Cardiac septum (tissue), 1 donor: ENCODE results near the gene TAS2R43. TPM values are rescaled to one million over a fixed set of nuclear protein-coding genes. Genes with fewer than 3 reads are reported as not detected.
"Not testable (repeated sequence)": the region's sequence is repeated elsewhere in the genome, so short reads cannot be mapped to it uniquely, and the experiment has no call there.

Source experiments
- DNase-seq: peaks from one replicate; pipeline ENCODE4 v3.0.0-alpha.2; 2020; ENCODE audit warnings: low spot score
- intact Hi-C: fragments of 100-400 bp; cut with DNase I; formaldehyde crosslinking; loops from one replicate; pipeline ENCODE4 v1.14.0; 2022
- long read RNA-seq: library from polyadenylated mRNA; unstranded; transcript quantifications from one replicate; pipeline ENCODE4 v2.0.0, GENCODE V29; 2021
- total RNA-seq: library from RNA; stranded (reverse); fragmentation: NEBNext Ultra II Directional; extraction: Animal tissue kit (Norgen Biotek cat#: 25700); gene quantifications from one replicate; pipeline ENCODE4 v1.2.1, GENCODE V29; 2021
- donor health status: DM: no; HTN: no; CAD: no.

TAS2R43 gene
- 0.32 TPM for total RNA-seq
- long read RNA-seq, result 0 reads

- DNase-seq, result no peak
- intact Hi-C loops, result no loop called here
These were observed at the start of gene TAS2R43 for GRCh38 chr12:11092128-11092527. Gene TAS2R43, minus strand, starts transcription at chr12:11092313. Its CDS starts 84 bp downstream, at chr12:11092229.

- intact Hi-C loops, result no loop called here
- no peak for DNase-seq
These were observed 44.0 kb upstream of the TAS2R43 start for GRCh38 chr12:11136075-11136474.

- intact Hi-C loops, result no loop called here
- DNase-seq, result no peak
These were observed 42.2 kb upstream of the TAS2R43 start, which contains the start of gene TAS2R30 for GRCh38 chr12:11134305-11134704. Gene TAS2R30, minus strand, starts transcription at chr12:11134644. Its CDS starts 400 bp downstream, at chr12:11134244.

- DNase-seq, result no peak
- intact Hi-C loops, result no loop called here
These were observed 41.7 kb upstream of the TAS2R43 start for GRCh38 chr12:11133816-11134215.

- DNase-seq, result no peak
- intact Hi-C loops, result no loop called here
These were observed 41.0 kb upstream of the TAS2R43 start for GRCh38 chr12:11133162-11133561.

- intact Hi-C loops, result no loop called here
- DNase-seq, result no peak
These were observed 38.9 kb upstream of the TAS2R43 start for GRCh38 chr12:11130999-11131398.

- intact Hi-C loops, result no loop called here
- DNase-seq, result no peak
These were observed 38.3 kb upstream of the TAS2R43 start for GRCh38 chr12:11130382-11130781.

GRCh38 chr12:11114130-11114529 is 22.0 kb upstream of the TAS2R43 start:
- DNase-seq, intact Hi-C loops: not testable (repeated sequence)

- DNase-seq, intact Hi-C loops: not testable (repeated sequence)
These were observed 19.1 kb upstream of the TAS2R43 start for GRCh38 chr12:11111213-11111612.

- DNase-seq, result no peak
- intact Hi-C loops, result no loop called here
These were observed 16.7 kb upstream of the TAS2R43 start for GRCh38 chr12:11108862-11109261.

- DNase-seq, result no peak
- intact Hi-C loops, result no loop called here
These were observed 15.6 kb upstream of the TAS2R43 start for GRCh38 chr12:11107719-11108118.

GRCh38 chr12:11106288-11106687 is 14.2 kb upstream of the TAS2R43 start:
- DNase-seq, result no peak
- intact Hi-C loops, result no loop called here

- intact Hi-C loops, result no loop called here
These were observed 13.4 kb upstream of the TAS2R43 start for GRCh38 chr12:11105546-11105945.

GRCh38 chr12:11094910-11095309 is 2.8 kb upstream of the TAS2R43 start:
- intact Hi-C loops, DNase-seq: not testable (repeated sequence)

More at GRCh38 chr12:11105546-11105945, 13.4 kb upstream of the TAS2R43 start:
- DNase-seq, result no peak

GRCh38 chr12:11089246-11089645 is 2.9 kb downstream of the TAS2R43 start:
- intact Hi-C loops, result no loop called here
- no peak for DNase-seq

- no peak for DNase-seq
- intact Hi-C loops, result no loop called here
These were observed 6.7 kb downstream of the TAS2R43 start for GRCh38 chr12:11085419-11085818.

- no peak for DNase-seq
- intact Hi-C loops, result no loop called here
These were observed 10.1 kb downstream of the TAS2R43 start for GRCh38 chr12:11081987-11082386.

GRCh38 chr12:11078246-11078645 is 13.9 kb downstream of the TAS2R43 start:
- intact Hi-C loops, result no loop called here
- no peak for DNase-seq

GRCh38 chr12:11075642-11076041 is 16.5 kb downstream of the TAS2R43 start:
- intact Hi-C loops, result no loop called here
- DNase-seq, result no peak

- no peak for DNase-seq
- intact Hi-C loops, result loop anchor here (2.0 kb wide), 1 partner anchor 57 kb away; no protein-coding TSS in a partner anchor
These were observed 20.7 kb downstream of the TAS2R43 start for GRCh38 chr12:11071414-11071813.

GRCh38 chr12:11070999-11071398 is 21.1 kb downstream of the TAS2R43 start:
- DNase-seq, result no peak
- intact Hi-C loops, result loop anchor here (2.0 kb wide), 1 partner anchor 56 kb away; no protein-coding TSS in a partner anchor

GRCh38 chr12:11069854-11070365 is 22.2 kb downstream of the TAS2R43 start:
- intact Hi-C loops, result loop anchor here (2.0 to 10.0 kb wide), 2 partner anchors 55 to 95 kb away; no protein-coding TSS in a partner anchor
- no peak for DNase-seq
